T-helper 22 cell (primary cell): ENCODE data around the gene NAT14.

ENCODE experiments used
- DNase-seq: peaks from one replicate; pipeline ENCODE4 v3.0.0-alpha.2; 2020; ENCODE audit warnings: low read depth

The NAT14 gene

GRCh38 chr19:55453511-55454260 is 31.3 kb upstream of the NAT14 start:
- no peak for DNase-seq

GRCh38 chr19:55454787-55455243 is 30.2 kb upstream of the NAT14 start:
- no peak for DNase-seq

- DNase-seq: no peak
Measured at GRCh38 chr19:55455576-55456235, 29.3 kb upstream of the NAT14 start.

GRCh38 chr19:55456347-55456746 is 28.6 kb upstream of the NAT14 start:
- no peak for DNase-seq

GRCh38 chr19:55457683-55458457 is 27.1 kb upstream of the NAT14 start:
- DNase-seq: no peak

- no peak for DNase-seq
Measured at GRCh38 chr19:55459551-55459949, 25.4 kb upstream of the NAT14 start.

- no peak for DNase-seq
Measured at GRCh38 chr19:55459950-55460657, 24.9 kb upstream of the NAT14 start.

- DNase-seq: no peak
Measured at GRCh38 chr19:55460670-55461258, 24.2 kb upstream of the NAT14 start.

GRCh38 chr19:55461259-55461973 is 23.6 kb upstream of the NAT14 start, which contains the start of gene ISOC2:
Gene ISOC2, minus strand, starts transcription at chr19:55461642. Its CDS starts 5,156 bp downstream, at chr19:55456486.
- peak; percentile 100 for DNase-seq

- no peak for DNase-seq
Measured at GRCh38 chr19:55461974-55462626, 22.9 kb upstream of the NAT14 start.

GRCh38 chr19:55462722-55463121 is 22.3 kb upstream of the NAT14 start:
- DNase-seq: no peak

GRCh38 chr19:55463583-55464031 is 21.4 kb upstream of the NAT14 start:
- DNase-seq: no peak

GRCh38 chr19:55464039-55464661 is 20.8 kb upstream of the NAT14 start:
- DNase-seq: no peak

GRCh38 chr19:55464662-55465054 is 20.3 kb upstream of the NAT14 start, which contains the start of gene C19orf85:
Gene C19orf85, minus strand, starts transcription at chr19:55464751. Its CDS starts 197 bp downstream, at chr19:55464554.
- no peak for DNase-seq

GRCh38 chr19:55465460-55466240 is 19.3 kb upstream of the NAT14 start:
- no peak for DNase-seq

- no peak for DNase-seq
Measured at GRCh38 chr19:55466241-55466614, 18.8 kb upstream of the NAT14 start.

- peak; percentile 29 for DNase-seq
Measured at GRCh38 chr19:55467236-55468053, 17.5 kb upstream of the NAT14 start.

- no peak for DNase-seq
Measured at GRCh38 chr19:55468054-55468393, 17.0 kb upstream of the NAT14 start.
